C1 segment of cervical spinal cord (tissue), 14 donors: ENCODE measurements around the gene MBP.

Experiments used
- DNase-seq, 14 donors: peaks; one replicate each; lab custom pipeline; 2025; lab: John Stamatoyannopoulos, UW

The MBP gene

DNA sequence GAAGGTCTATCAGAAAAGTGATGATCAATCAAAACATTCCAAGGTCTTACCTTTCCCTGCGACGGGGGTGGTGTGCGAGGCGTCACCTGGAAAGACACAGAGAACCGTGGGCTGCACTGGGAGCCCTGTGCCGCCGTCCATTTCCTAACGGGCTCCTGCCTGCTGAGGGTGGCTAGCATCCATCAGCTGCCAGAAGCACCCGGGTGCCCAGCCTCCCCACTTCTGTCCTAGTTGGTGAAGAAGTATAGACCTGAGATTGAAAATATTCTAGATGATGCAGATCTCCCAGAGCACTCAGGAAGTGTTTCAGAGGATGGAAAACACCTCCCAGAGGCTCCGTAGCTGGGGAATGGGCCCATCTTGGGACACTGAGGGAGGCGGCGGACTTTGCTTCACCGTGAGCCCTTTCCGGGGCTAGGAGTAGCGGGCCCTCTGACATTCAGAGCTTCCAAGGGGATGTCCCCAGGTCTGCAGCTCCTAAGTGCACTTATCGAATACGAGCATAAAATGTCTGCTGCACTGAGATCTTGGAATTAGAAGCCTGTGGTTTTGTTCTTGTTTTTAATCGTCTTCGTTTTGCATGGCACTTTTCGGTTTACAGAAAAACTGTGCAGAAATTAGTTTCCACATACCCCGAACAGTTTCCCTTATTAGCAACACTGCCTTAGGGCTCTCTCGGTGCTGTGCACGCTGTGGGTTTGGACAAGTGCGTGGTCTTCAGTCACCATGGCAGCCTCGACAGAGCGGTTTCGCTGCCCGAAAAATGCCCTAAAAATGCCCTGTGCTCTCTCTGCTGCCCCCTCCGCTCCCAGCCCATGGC, 143.5 kb downstream of the MBP start:
- no peak for DNase-seq

DNA sequence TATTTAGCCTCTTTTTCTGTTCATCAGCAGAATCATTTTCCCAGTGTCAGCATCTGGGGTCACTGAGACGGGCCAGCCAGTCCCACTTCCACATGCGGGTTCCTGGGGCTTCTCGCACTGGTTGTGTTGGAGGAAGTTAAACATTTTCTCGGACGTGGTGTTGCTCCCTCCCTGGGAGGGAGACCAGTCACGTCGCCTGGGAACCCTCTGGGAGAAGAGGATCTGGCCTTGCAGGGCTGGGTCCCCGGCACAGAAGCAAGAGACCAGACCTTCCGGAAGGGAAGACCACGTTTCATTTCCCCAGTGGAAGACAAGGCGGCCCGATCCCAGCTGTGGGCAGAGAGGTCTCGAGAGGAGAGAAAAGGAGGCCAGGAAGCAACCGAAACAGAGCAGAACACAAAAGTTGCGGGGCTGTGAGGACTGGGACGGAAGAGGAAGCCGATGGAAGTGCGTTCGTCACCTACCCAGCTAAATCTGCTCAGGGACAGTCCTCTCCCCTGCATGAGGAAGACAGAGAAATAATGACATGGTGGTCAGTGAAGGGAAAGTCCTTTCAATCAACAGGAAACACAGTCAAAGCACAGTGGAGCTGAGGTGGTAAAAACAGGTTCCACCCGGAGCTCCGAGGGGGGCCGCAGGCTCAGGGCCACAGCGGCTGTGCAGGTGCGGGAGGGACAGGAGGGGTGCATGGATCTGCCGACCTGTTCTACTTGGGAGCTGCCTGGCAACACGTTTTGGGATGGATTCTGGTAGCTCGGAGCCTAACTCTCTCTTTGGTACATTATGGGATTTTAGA, 144.4 kb downstream of the MBP start:
- peak in 2 of 14 donors; percentile 49 to 61 for DNase-seq

GRCh38 chr18:76986406-76986805, 146.2 kb downstream of the MBP start:
- no peak for DNase-seq

DNA sequence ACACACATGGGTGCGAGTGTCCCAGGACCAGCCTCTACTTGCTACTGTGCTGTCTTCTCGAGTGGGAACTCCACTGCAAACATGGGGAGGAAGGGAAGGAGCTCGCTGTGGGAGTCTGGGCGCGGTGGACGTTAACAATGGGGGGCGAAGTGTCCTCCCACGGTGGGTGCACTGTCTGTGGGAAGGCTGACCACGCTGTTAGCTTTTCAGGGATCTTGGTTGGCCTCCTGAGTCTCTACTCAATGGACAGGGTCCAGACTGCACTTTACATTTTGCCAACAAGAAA, 146.7 kb downstream of the MBP start:
- DNase-seq: no peak

DNA sequence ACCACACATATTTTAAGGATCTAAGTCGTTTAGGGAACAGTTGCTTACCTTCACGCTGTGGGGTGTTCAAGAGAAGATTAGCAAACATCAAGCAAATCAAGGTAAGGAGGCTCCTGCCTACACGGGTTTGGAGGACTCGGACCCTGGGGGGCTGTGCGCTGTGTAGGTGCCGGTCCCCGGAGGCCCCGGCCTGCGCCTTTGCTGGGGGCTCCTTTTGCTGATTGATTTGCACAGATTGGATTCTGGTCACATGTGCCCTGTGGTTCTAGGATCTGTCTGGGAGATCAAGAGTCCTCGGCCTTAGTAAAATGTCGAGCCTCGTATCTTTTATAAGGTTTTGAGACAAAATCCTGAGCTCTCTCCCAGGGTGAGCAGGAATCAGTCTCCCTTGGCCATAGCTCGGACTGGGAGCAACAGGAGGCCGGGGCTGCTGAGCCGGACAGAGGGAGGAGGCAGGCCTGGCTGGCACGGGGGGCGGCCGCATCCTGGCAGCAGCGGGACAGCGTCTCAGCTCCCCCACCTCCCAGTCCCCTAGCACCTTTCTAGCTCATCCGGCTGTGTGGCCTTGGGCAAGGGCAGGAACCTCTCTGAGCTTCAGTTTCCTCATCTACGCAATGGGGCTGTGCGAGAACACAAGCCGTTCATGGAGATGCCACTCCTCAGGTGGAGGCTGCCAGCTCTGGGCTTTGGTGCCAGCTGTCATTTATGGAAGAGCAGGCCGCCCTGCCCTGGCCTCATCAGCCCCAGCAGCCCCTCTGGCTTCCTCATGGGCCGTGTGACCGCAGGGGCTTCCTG, 147.2 kb downstream of the MBP start:
- DNase-seq: no peak

DNA sequence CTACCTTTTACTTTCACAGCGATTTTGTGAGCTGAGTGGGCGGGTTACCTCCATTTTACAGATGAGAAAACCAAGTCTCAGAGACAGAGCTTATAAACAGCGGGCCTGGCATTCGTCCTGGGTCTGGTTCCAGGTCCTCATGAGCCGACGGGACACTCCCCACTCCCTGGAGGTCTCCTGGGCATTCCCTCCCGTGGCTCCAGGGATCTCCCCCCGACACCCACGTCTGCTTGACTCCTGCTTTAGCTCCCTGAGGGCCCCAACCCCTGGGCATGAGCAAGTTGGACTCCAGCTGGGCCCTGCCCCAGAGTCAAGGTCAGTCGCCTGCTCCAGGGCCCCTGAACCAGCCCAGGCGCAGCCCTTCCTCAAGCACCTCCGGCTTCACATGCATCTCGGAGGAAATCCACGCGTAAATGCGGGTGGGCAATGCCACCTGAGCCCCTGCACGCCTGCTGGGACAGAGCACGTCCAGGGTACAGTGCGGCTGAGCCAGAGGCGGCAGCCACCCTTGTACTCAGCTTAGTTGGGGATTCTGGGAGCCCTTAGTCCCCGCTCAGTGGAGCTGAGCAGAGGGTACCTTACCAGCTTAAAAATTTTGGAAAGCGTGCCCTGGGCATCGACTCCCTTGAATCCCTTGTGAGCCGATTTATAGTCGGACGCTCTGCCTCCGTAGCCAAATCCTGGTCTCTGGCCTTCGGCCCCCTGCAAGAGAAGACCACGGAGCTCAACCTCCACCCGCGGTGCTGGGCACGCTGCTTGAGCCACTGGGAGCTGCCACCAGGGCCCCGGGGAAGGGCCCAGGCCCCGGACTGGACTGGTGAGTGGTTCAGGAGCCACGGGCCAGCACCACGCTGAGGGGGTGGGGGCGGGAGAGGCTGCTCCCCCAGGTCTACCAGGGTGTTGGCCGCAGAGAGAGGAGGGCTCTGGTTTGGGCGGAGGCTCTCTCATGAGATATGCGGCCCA, 148.1 kb downstream of the MBP start:
- no peak for DNase-seq

DNA sequence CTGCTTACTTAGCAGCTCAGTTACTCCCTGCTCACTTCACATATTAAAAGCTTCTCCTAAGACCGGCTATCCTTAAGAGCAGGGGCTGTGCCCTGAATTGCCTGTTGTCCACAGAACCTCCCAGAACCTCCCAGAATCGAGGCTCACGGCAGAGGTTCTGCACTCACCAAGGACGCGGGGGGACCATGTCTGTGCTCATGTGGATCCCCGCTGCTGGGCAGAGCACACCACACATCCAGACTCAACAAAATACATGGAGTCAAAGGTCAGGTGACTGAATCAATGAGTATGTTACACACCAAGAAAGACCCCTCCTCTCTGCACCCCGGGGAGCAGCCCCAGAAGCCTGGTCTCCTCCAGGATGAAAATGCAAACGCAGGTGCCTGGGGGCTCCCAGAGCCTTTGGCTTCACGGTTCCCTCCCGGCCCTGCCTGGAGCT, 149.0 kb downstream of the MBP start:
- DNase-seq: no peak

DNA sequence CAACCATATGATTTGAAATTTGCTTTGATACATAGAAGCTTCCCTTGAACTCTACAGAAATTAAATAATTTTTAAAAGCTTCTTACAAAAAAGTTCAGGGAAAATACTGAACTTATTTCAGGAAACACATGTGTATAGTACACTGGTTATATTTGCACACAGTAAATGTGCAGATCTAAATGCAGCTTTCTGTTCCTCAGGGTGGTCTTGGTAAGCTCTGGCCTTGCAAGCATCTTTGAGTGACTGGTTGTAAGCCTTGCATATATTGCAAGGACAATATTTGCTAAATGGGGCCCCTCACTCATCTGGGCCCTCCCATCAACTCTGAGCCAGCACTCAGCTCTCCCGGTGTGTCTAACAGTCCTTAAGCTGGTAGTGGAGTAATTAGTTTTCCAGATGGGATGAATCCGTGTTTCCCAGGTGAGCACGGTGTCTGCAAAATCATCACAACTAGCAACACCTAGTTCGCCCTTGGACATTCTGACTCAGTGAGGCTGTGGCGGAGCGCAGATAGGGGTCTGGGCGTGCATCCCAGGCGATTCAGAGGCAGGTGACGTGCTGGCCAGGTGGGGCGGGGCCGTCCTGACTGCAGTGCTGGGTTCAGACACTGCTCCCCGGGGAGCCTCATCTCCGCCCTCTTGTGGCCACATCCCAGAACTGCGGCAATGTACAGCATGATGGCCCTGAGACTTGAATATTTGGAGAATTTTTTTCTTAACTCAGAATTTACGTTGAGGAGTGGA, 149.6 kb downstream of the MBP start:
- peak in 11 of 14 donors; percentile 19 to 67 (median 53) for DNase-seq

DNA sequence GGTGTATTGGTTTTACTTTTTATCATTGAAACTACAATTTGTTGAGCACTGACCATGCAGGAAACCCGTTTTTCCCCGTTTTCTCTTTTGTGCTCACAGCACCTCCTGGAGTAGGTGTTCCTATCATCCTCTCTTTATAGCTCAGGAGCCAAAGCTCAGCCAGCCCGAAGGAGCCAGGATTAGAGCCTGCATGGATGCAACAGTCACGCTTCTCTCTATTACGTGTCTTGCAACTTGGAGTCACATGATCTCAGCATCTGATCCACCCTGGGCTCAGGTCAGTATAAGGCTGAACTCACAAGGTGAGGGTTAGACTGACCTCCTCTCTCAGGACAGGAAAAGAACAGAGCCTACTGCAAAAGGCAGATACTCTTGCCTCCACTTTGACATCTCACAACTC, 150.5 kb downstream of the MBP start:
- no peak for DNase-seq

- DNase-seq: no peak
Observed at GRCh38 chr18:76981396-76981968, 151.1 kb downstream of the MBP start.

DNA sequence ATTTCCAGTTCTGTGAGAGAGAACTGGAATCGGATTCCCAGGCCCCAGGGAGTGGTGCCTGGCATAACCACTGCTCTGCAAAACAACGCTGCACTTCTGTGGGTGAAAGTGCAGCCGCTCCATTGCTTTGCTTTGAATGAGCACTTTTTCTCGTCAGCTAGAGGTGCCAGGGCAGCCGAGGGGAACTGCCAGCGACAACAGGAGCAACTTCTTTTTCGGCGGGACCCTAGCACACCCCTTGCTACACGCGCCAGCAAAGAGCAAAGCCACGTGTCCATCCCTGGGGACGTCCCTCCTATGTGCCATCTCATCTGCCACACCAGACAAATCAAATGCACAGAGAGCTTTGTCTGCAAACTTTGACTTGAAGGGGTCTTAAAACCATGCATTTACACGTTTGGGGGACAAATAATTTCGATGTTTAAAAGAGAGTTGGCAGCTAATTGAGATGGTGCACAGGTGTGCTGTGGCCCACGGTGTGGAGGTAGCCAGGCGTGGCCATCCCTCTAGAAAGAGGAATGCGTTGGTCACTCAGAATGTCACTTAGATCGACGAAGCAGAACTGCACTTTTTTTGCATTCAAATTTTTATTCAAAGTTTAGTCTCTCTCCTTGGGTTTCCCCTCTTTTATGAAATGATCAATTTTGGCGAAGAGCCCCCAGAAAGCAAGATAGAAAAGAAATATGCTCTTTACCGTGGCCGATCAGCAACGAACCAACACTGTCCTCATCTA, 151.8 kb downstream of the MBP start:
- DNase-seq: peak in 1 of 14 donors; percentile 9

DNA sequence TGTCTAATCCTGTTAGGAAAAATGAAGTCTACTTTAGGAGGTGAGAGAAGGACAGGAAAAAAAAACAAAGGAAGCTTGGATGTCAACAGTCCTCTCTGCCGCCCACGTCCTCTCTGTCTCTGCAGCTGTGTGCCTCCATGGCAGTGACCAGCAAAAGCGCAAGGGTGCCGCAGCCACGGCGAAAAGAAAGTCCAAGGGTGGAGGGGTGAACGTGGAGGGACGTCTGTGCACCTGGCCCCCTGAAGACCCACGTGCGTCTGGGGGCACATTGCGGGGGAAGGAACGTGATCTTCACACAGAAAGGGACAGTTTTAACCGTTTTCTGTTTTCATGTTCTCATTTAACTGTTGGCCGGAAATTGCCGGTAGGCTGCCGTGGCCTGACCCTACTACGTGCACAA, 152.7 kb downstream of the MBP start:
- no peak for DNase-seq

DNA sequence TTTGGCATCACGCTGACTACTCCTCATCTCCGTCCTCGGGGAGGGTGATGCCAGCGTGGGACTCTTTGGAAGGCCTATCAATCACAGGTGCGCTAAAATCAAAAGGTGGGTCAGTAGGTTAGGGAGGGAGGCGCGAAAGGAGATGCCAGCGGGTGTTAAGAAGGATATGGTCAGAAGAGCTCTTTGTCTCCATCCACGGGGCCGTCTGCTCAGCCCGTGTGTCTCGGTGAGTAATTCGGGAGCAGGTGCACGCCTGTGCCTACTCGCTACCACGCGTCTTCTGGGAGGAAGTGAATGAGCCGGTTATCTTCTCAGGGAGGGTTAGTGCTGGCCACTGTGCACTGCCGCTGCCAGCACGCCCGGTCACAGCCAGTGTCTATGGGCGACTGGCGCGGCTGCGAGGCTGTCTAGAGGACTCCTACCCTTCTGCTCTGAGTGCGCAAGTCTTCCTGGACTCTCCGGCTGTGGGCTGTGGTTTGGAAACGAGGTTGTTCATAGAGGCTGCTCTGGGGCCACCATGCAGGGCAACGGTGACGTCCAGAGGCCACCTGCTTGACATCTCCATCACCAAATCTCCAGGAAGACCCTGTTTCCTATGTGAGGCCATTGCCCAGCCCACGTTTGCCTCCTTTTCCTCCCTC, 153.4 kb downstream of the MBP start:
- DNase-seq: peak in 2 of 14 donors; percentile 39 to 54

- no peak for DNase-seq
Observed at GRCh38 chr18:76978616-76979015, 154.0 kb downstream of the MBP start.

- DNase-seq: no peak
Observed at GRCh38 chr18:76977684-76978232, 154.8 kb downstream of the MBP start.

DNA sequence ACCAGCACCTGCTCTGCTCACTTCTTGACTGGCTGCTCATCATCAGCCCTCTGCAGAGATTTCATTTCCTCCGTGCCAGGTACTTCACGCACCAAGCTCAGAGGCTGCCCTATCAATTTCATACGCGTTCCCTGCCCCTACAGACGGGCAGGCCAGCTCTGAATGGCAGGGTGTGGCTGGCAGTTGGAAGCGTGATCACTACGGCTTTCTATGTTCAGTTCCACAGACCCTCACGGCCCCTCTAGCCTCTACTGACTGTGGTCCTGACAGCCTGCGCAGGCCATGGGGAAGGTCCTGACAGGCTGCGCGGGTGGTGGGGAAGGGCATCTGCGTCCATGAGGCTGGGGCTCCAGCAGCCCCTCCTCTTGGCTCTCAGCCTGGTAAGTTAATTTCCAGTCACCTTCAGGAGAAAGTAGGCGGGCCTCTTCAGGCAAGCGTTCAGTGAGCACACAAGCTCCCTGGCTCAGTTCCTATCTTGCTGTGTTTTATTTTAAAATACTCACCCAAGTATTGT, 155.4 kb downstream of the MBP start:
- no peak for DNase-seq

DNA sequence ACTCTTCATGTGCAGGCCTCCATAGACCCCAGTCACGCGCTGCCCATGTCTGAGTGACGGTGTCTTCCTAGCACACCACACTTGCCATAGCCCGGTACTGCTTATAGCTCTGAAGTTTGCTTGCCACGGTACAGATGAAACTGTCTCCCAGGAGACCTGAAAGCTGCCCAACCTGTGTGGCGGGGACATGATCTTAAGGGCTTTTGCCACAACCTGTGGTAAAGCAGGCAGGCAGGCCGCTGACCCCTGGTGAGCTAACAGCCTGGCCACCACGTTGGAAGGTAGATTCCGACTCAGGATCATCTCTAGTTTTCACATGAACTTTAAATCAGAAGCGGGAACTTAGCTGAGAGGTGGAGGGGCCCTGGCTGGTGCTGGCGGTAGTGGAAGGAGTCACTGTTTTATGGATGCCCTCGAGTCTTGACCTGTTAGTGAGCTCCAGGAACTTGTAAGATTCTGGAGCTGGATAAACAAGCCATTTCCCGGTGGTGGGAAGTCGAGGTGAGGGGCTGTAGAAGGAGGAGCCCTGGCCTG, 156.9 kb downstream of the MBP start:
- DNase-seq: no peak

- no peak for DNase-seq
Observed at GRCh38 chr18:76974386-76974785, 158.2 kb downstream of the MBP start.
